ENCODE results near the gene ZRANB3.
A peak's percentile ranks its signal among the peaks of the same experiment; 100 is the strongest.

ZRANB3 gene

DNA sequence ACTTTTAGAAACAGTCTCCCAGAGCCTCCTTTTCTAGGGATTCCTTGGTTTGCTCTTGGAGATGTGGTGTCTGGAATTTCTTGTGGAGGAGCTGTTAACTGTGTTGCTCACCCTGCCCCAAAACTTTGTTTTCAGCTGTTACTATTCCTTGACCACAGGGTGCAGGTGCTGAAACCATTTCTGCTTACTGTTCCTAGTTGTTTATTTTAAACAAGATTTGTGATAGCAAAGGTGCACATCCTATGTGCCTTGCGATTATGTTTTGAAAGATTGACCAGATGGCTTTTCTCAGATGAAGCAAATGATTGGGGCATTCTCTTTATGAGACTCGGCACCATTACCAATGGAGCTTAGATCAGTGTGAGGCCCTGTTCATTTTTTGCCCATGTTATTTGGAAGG is 367.7 kb downstream of the ZRANB3 start:
- Histone ChIP-seq H3K36me3 (replicated peaks; ENCODE audit: insufficient read depth, low read length) (peaks cover 10% of the 10 kb centered on the region; the same call in 1 of the 2 replicates), H3K4me1 (ENCODE audit: low read length) (peaks cover 31% of the 10 kb centered on the region), H3K9me2 (replicated peaks; ENCODE audit: insufficient read depth, low read length) (no peaks in the 10 kb centered on the region), H3K4me3 (ENCODE audit: low read length) (peak overlapping the region; percentile 66), H2AFZ (ENCODE audit: low read length) (no peak overlapping the region), H3K4me2 (ENCODE audit: low read depth, low read length) (peak overlapping the region; percentile 96), H3K27me3 (replicated peaks; ENCODE audit: insufficient read depth, low read length) (no peaks in the 10 kb centered on the region), H3K9ac (ENCODE audit: low read length) (peak overlapping the region; percentile 72), H4K20me1 (ENCODE audit: insufficient read depth, low read length) (no peaks in the 10 kb centered on the region), H3K9me3 (replicated peaks; ENCODE audit: insufficient read depth, low read length) (no peaks in the 10 kb centered on the region), H3F3A (ENCODE audit: insufficient read depth, low read length) (peaks cover 37% of the 10 kb centered on the region), H3K27ac (ENCODE audit: low read length) (peak overlapping the region; percentile 96), H3K79me2 (ENCODE audit: low read length) (0 out of 2 replicates have a peak, but pooled peaks cover 6% of the 10 kb centered on the region)
- no peak for TF ChIP-seq EZH2phosphoT487 (IDR thresholded peaks at IDR 0.05; ENCODE audit: low read length)
- TF ChIP-seq EZH2 (optimal IDR thresholded peaks at IDR 0.05; ENCODE audit: low read depth, low read length), result no peak
- TF ChIP-seq, protein P1, sequence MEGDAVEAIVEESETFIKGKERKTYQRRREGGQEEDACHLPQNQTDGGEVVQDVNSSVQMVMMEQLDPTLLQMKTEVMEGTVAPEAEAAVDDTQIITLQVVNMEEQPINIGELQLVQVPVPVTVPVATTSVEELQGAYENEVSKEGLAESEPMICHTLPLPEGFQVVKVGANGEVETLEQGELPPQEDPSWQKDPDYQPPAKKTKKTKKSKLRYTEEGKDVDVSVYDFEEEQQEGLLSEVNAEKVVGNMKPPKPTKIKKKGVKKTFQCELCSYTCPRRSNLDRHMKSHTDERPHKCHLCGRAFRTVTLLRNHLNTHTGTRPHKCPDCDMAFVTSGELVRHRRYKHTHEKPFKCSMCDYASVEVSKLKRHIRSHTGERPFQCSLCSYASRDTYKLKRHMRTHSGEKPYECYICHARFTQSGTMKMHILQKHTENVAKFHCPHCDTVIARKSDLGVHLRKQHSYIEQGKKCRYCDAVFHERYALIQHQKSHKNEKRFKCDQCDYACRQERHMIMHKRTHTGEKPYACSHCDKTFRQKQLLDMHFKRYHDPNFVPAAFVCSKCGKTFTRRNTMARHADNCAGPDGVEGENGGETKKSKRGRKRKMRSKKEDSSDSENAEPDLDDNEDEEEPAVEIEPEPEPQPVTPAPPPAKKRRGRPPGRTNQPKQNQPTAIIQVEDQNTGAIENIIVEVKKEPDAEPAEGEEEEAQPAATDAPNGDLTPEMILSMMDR (IDR thresholded peaks at IDR 0.05; ENCODE audit: low read length), result no peak
- DNase-seq, result peak; percentile 86

DNA sequence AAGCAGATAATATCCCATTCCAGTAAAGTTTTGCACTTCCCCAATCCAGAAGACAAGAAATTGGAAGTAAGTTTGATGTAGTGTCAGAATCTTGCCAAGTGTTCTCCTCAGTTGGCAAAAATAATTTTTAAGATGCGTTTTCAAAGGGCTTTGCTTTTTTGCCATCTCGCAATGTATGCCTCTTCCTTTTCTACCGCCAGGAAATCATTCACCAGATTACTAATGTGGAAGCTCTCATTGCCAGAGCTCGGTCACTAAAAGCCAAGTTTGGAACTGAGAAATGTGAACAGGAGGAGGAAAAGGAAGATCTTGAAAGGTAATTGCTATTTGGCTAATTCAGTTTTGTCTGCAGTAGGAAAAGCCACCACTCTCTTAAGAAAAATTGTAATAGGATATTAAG is 368.2 kb downstream of the ZRANB3 start:
- Histone ChIP-seq H2AFZ (ENCODE audit: low read length) (no peak overlapping the region), H3K4me1 (ENCODE audit: low read length) (peaks cover 31% of the 10 kb centered on the region), H3F3A (ENCODE audit: insufficient read depth, low read length) (peaks cover 37% of the 10 kb centered on the region), H3K27me3 (replicated peaks; ENCODE audit: insufficient read depth, low read length) (no peaks in the 10 kb centered on the region), H3K9me3 (replicated peaks; ENCODE audit: insufficient read depth, low read length) (no peaks in the 10 kb centered on the region), H4K20me1 (ENCODE audit: insufficient read depth, low read length) (no peaks in the 10 kb centered on the region), H3K9ac (ENCODE audit: low read length) (peak overlapping the region; percentile 72), H3K36me3 (replicated peaks; ENCODE audit: insufficient read depth, low read length) (peaks cover 12% of the 10 kb centered on the region; the same call in 1 of the 2 replicates), H3K9me2 (replicated peaks; ENCODE audit: insufficient read depth, low read length) (no peaks in the 10 kb centered on the region), H3K79me2 (ENCODE audit: low read length) (0 out of 2 replicates have a peak, but pooled peaks cover 6% of the 10 kb centered on the region), H3K4me3 (ENCODE audit: low read length) (peak overlapping the region; percentile 66), H3K27ac (ENCODE audit: low read length) (peak overlapping the region; percentile 96), H3K4me2 (ENCODE audit: low read depth, low read length) (peak overlapping the region; percentile 96)
- no peak for TF ChIP-seq EZH2 (optimal IDR thresholded peaks at IDR 0.05; ENCODE audit: low read depth, low read length)
- TF ChIP-seq, protein P1 (IDR thresholded peaks at IDR 0.05; ENCODE audit: low read length), result peak; percentile 2; the same call in 1 of the 2 replicates
- DNase-seq, result peak; percentile 43

DNA sequence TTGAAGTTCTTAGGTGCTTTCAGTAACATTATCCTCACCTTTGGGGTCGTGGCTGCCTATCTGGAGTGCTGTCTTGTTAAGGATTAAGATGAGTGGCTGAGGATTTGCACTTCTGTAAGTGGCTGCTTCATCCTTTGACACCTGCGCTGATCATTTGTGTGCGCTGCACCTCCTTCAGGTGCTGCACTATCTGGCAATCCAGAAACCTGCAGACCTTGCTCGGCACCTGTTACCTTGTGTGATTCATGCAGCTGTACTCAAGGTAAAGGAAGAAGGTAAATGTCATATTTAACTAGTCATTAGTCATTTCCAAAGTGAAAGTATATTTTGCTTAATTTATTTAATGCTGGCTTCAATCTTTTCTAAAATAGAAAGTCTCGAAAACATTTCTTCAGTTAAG is 368.6 kb downstream of the ZRANB3 start:
- Histone ChIP-seq H3K79me2 (ENCODE audit: low read length) (0 out of 2 replicates have a peak, but pooled peaks cover 6% of the 10 kb centered on the region), H3K27me3 (replicated peaks; ENCODE audit: insufficient read depth, low read length) (no peaks in the 10 kb centered on the region), H3K4me1 (ENCODE audit: low read length) (peaks cover 31% of the 10 kb centered on the region), H3K9me3 (replicated peaks; ENCODE audit: insufficient read depth, low read length) (no peaks in the 10 kb centered on the region), H3K36me3 (replicated peaks; ENCODE audit: insufficient read depth, low read length) (peaks cover 12% of the 10 kb centered on the region; the same call in 1 of the 2 replicates), H3F3A (ENCODE audit: insufficient read depth, low read length) (peaks cover 37% of the 10 kb centered on the region), H2AFZ (ENCODE audit: low read length) (no peak overlapping the region), H3K4me2 (ENCODE audit: low read depth, low read length) (peak overlapping the region; percentile 96), H3K9me2 (replicated peaks; ENCODE audit: insufficient read depth, low read length) (no peaks in the 10 kb centered on the region), H3K9ac (ENCODE audit: low read length) (peak overlapping the region; percentile 72), H3K27ac (ENCODE audit: low read length) (peak overlapping the region; percentile 96), H3K4me3 (ENCODE audit: low read length) (peak overlapping the region; percentile 66), H4K20me1 (ENCODE audit: insufficient read depth, low read length) (no peaks in the 10 kb centered on the region)
- DNase-seq, result peak; percentile 93
- TF ChIP-seq, protein P1 (IDR thresholded peaks at IDR 0.05; ENCODE audit: low read length), result peak; percentile 13
- no peak for TF ChIP-seq EZH2phosphoT487 (IDR thresholded peaks at IDR 0.05; ENCODE audit: low read length)

Measured in MM.1S (cell line).